ENCODE results near the gene ATP1B3. TPM values are rescaled to one million over a fixed set of nuclear protein-coding genes. Genes with fewer than 3 reads are reported as not detected.

Gene ATP1B3
- total RNA-seq, 2 donors from 2014 or later, result 13.2 to 28.0 TPM

DNA sequence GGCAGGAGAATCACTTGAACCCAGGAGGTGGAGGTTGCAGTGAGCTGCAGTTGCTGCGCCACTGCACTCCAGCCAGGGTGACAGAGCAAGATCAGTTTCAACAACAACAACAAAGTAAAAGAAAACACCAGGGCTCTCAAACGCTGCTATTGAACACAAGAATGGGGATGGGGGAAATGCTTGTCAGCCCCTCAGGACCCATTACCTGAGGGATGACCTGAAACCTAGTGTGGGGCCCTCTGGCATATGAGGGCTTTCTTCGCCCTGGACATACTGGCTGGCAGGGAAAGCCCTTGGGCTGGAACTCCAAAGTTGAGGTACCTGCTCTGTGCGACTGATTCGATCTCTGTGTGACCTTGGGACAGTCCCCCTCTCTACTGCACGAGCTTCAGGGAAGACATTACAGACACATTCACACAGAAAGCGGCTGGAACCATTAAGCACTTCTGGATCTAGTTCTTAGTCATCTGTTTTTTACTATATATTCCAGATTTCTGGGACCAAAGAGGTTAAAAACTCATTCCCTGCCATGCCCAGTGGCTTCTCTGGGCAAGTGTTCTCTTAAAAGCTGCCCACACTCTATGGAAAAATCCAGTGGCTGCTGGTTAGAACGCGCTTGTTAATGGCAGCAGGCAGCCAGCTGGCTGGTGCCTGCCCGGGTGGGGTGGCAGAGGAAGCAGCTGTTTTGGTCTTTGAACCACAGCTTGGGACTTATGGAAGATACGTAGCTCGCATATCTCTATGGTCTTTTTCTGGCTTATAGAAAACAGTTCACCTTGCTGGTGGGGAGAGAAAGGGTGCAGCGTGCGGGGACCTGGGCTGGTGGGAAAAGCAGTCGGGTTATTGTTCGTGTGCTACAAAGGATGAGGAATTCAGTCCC is 57.2 kb downstream of the ATP1B3 start:
- ATAC-seq, result no peak
- WGBS, 2 donors, result 80 to 83% methylated on average over 15 to 16 of the region's 16 CpGs
- Histone ChIP-seq H3K36me3 (replicated peaks in 1 of 2; ENCODE audit: insufficient read depth in 1 of 2, low read depth in 2 of 2) (no peaks in the 10 kb centered on the region), H3K27me3 (no peaks in the 10 kb centered on the region), H3K9me3 (no peaks in the 10 kb centered on the region), H3K4me1 (no peaks in the 10 kb centered on the region), H3K4me3 (no peak overlapping the region), H3K27ac (no peak overlapping the region)
- DNase-seq, result no peak
- intact Hi-C loops (cut with DNase I), result no loop called here
- TF ChIP-seq, protein P1, sequence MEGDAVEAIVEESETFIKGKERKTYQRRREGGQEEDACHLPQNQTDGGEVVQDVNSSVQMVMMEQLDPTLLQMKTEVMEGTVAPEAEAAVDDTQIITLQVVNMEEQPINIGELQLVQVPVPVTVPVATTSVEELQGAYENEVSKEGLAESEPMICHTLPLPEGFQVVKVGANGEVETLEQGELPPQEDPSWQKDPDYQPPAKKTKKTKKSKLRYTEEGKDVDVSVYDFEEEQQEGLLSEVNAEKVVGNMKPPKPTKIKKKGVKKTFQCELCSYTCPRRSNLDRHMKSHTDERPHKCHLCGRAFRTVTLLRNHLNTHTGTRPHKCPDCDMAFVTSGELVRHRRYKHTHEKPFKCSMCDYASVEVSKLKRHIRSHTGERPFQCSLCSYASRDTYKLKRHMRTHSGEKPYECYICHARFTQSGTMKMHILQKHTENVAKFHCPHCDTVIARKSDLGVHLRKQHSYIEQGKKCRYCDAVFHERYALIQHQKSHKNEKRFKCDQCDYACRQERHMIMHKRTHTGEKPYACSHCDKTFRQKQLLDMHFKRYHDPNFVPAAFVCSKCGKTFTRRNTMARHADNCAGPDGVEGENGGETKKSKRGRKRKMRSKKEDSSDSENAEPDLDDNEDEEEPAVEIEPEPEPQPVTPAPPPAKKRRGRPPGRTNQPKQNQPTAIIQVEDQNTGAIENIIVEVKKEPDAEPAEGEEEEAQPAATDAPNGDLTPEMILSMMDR (IDR thresholded peaks at IDR 0.05), result no peak
- no peak for TF ChIP-seq POLR2A (IDR thresholded peaks at IDR 0.05)

- Histone ChIP-seq H3K27me3 (no peaks in the 10 kb centered on the region), H3K4me1 (no peaks in the 10 kb centered on the region), H3K4me3 (no peak overlapping the region), H3K36me3 (replicated peaks in 1 of 2; ENCODE audit: insufficient read depth in 1 of 2, low read depth in 2 of 2) (no peaks in the 10 kb centered on the region), H3K9me3 (no peaks in the 10 kb centered on the region), H3K27ac (no peak overlapping the region)
- ATAC-seq, result no peak
- WGBS, 2 donors, result 83 to 93% methylated on average over 4 of the region's 4 CpGs
- no peak for DNase-seq
- TF ChIP-seq, protein P1 (IDR thresholded peaks at IDR 0.05), result no peak
- TF ChIP-seq POLR2A (IDR thresholded peaks at IDR 0.05), result no peak
- intact Hi-C loops (cut with DNase I), result no loop called here
Observed at GRCh38 chr3:141934354-141934753, 57.9 kb downstream of the ATP1B3 start.

- WGBS, 2 donors, result 91 to 98% methylated on average over 8 to 20 of the region's 20 CpGs
- TF ChIP-seq, protein P1 (IDR thresholded peaks at IDR 0.05), result no peak
- TF ChIP-seq POLR2A (IDR thresholded peaks at IDR 0.05), result no peak
- no peak for ATAC-seq
Observed at GRCh38 chr3:141938011-141938500, 61.6 kb downstream of the ATP1B3 start.

GRCh38 chr3:141939759-141940158 is 63.3 kb downstream of the ATP1B3 start:
- Histone ChIP-seq H3K4me3 (no peak overlapping the region), H3K4me1 (no peaks in the 10 kb centered on the region), H3K9me3 (no peaks in the 10 kb centered on the region), H3K27me3 (no peaks in the 10 kb centered on the region), H3K27ac (peak overlapping the region in 1 of 4 donors; percentile 14), H3K36me3 (replicated peaks in 1 of 2; ENCODE audit: insufficient read depth in 1 of 2, low read depth in 2 of 2) (no peaks in the 10 kb centered on the region)
- ATAC-seq, result no peak
- intact Hi-C loops (cut with DNase I), result no loop called here
- TF ChIP-seq, protein P1 (IDR thresholded peaks at IDR 0.05), result no peak
- TF ChIP-seq POLR2A (IDR thresholded peaks at IDR 0.05), result no peak
- WGBS, 2 donors, result 86 to 88% methylated on average over 4 of the region's 4 CpGs
- DNase-seq, result no peak

More at GRCh38 chr3:141938011-141938500, 61.6 kb downstream of the ATP1B3 start:
- Histone ChIP-seq H3K4me1 (no peaks in the 10 kb centered on the region), H3K36me3 (replicated peaks in 1 of 2; ENCODE audit: insufficient read depth in 1 of 2, low read depth in 2 of 2) (no peaks in the 10 kb centered on the region), H3K27ac (no peak overlapping the region), H3K4me3 (no peak overlapping the region), H3K27me3 (no peaks in the 10 kb centered on the region), H3K9me3 (no peaks in the 10 kb centered on the region)
- intact Hi-C loops (cut with DNase I), result no loop called here
- no peak for DNase-seq
